Ovary (tissue), 9 donors: Measurements from ENCODE around the gene GRID2. TPM values are rescaled to one million over a fixed set of nuclear protein-coding genes. Genes with fewer than 3 reads are reported as not detected.

Experiments used
- DNase-seq, 5 donors: peaks; one replicate each; pipeline ENCODE4 v3.0.0-alpha.2; 2019 to 2020
- H3K27ac ChIP-seq, 2 donors: fragments of 200-600 bp; one replicate each; pipeline versions ENCODE4 v1.5.1 to v1.8.0; 2019 to 2022
- H3K27me3 ChIP-seq: fragments of 200-600 bp; one replicate; pipeline ENCODE4 v1.8.0; 2022
- H3K36me3 ChIP-seq: fragments of 200-600 bp; sonication (generic); one replicate; pipeline ENCODE4 v1.5.1; 2019
- H3K4me1 ChIP-seq: one replicate; pipeline ENCODE4 v1.8.1; 2013; ENCODE audit warnings: mild to moderate bottlenecking, moderate library complexity; ENCODE audit not compliant: insufficient read depth
- H3K4me3 ChIP-seq: fragments of 200-600 bp; sonication (generic); one replicate; pipeline ENCODE4 v1.5.1; 2017
- H3K9me3 ChIP-seq, 2 donors: fragments of 200-600 bp in 1 of 2; sonication (generic) in 1 of 2; one replicate each; pipeline versions ENCODE4 v1.5.1 to v1.8.1; 2013 to 2019; ENCODE audit warnings: mild to moderate bottlenecking in 1 of 2, moderate library complexity in 1 of 2
- CTCF ChIP-seq, 3 donors: fragments of 450-650 bp in 2 of 3; fragments of 200-600 bp in 1 of 3; IDR thresholded peaks; one replicate each; pipeline versions ENCODE4 v1.5.1 to v1.8.0; 2016 to 2022; ENCODE audit warnings: antibody characterized with exemption in 3 of 3, mild to moderate bottlenecking in 1 of 3
- EP300 ChIP-seq: sonication (generic); formaldehyde crosslinking; IDR thresholded peaks from one replicate; pipeline ENCODE4 v1.6.1; 2017; ENCODE audit warnings: antibody characterized with exemption
- POLR2A ChIP-seq: fragments of 450-650 bp; IDR thresholded peaks from one replicate; pipeline ENCODE4 v1.6.1; 2017; ENCODE audit warnings: antibody characterized with exemption, mild to moderate bottlenecking, moderate library complexity
- WGBS, 3 donors: extraction: QIAGEN DNeasy Blood & Tissue Kit in 1 of 3; methylation state at CpG; one replicate each; pipeline versions ENCODE4 v1.1.5 to v1.1.7; 2013 to 2017; 5-methylcytosine and 5-hydroxymethylcytosine counted together
- intact Hi-C, 4 donors: fragments of 100-400 bp; cut with DNase I; formaldehyde crosslinking; loops; one replicate each; pipeline versions ENCODE4 v1.11.0 to v1.15.1; 2022 to 2023
- polyA plus RNA-seq, 2 donors: library from polyadenylated mRNA; stranded (reverse); fragments of 200-250 nt in 1 of 2; fragments of 350-450 nt in 1 of 2; fragmentation: Illumina TruSeq in 1 of 2; extraction: RNeasy Lipid Tissue Mini Kit (QIAGEN cat#74804) in 1 of 2; gene quantifications; one replicate each; pipeline ENCODE4 v1.2.3, GENCODE V29; 2013 to 2014
- small RNA-seq: library from RNA; depleted of rRNA; stranded (forward); fragments of <200 nt; gene quantifications from one replicate; pipeline ENCODE3, GENCODE V24; 2016
- total RNA-seq, 7 donors: library from RNA; depleted of rRNA in 2 of 7; stranded (reverse); fragments of >200 nt in 2 of 7; fragmentation: NEBNext Ultra II Directional in 3 of 7; extraction: Animal tissue kit (Norgen Biotek cat#: 25700) in 3 of 7; gene quantifications; one replicate each; pipeline versions ENCODE4 v1.1.0 to v1.2.4, GENCODE V29; 2016 to 2023
- donor health status: DM: no; HTN: no; CAD: no; lungs with moderate emphysema.
- donor health status: DM: no; HTN: no; CAD: no.
- donor health status: Bipolar disorder and iron deficiency.
- donor health status: DM: yes; HTN: yes; CAD: no.
- donor health status: DM: no; HTN: no; CAD: no.
- donor health status: DM: yes; HTN: yes; CAD: no.

The GRID2 gene
- total and polyA plus RNA-seq, 9 donors = 0.65 to 6.8 (median 2.6) TPM

- no peaks in the 10 kb centered on the region for H3K9me3 ChIP-seq
- DNase-seq = no peak
- WGBS, 3 donors = 84 to 89% (median 84%) methylated on average over 2 of the region's 2 CpGs
- H3K4me3 ChIP-seq = no peak overlapping the region
- no peaks in the 10 kb centered on the region for H3K36me3 ChIP-seq
- H3K27ac ChIP-seq = no peak overlapping the region
- peaks cover 5% of the 10 kb centered on the region for H3K4me1 ChIP-seq
- TF ChIP-seq CTCF (IDR thresholded peaks at IDR 0.05) = no peak
- TF ChIP-seq EP300 = no peak
- TF ChIP-seq POLR2A = no peak
- intact Hi-C loops = no loop called here
- H3K27me3 ChIP-seq = no peaks in the 10 kb centered on the region
Observed at GRCh38 chr4:93813092-93813491, 1509.3 kb downstream of the GRID2 start.

GRCh38 chr4:93814141-93814540 is 1510.4 kb downstream of the GRID2 start:
- 78 to 86% (median 81%) methylated on average over 3 of the region's 3 CpGs for WGBS, 3 donors
- H3K27me3 ChIP-seq = no peaks in the 10 kb centered on the region

GRCh38 chr4:93814722-93815121 is 1511.0 kb downstream of the GRID2 start:
- Histone ChIP-seq H3K9me3 (no peaks in the 10 kb centered on the region), H3K4me1 (peaks cover 4% of the 10 kb centered on the region), H3K27ac (no peak overlapping the region), H3K27me3 (no peaks in the 10 kb centered on the region), H3K4me3 (no peak overlapping the region), H3K36me3 (no peaks in the 10 kb centered on the region)
- TF ChIP-seq CTCF (IDR thresholded peaks at IDR 0.05) = no peak
- no peak for TF ChIP-seq POLR2A
- no peak for TF ChIP-seq EP300
- WGBS, 3 donors = 57 to 63% (median 62%) methylated on average over 4 of the region's 4 CpGs
- intact Hi-C loops = no loop called here
- no peak for DNase-seq

More at GRCh38 chr4:93814141-93814540, 1510.4 kb downstream of the GRID2 start:
- no peak for DNase-seq
- H3K4me1 ChIP-seq = peaks cover 5% of the 10 kb centered on the region
- H3K36me3 ChIP-seq = no peaks in the 10 kb centered on the region
- TF ChIP-seq CTCF (IDR thresholded peaks at IDR 0.05) (no peak), POLR2A (no peak), EP300 (no peak)
- H3K27ac ChIP-seq = no peak overlapping the region
- intact Hi-C loops = no loop called here
- H3K4me3 ChIP-seq = no peak overlapping the region
- H3K9me3 ChIP-seq = no peaks in the 10 kb centered on the region

Small RNAs within 50 kb of the gene (small RNA-seq; reads per million reads assigned to genes)
- gene RNA5SP164 = not detected
